ENCODE results near the gene PLEKHA7.
"Not testable (repeated sequence)": the region's sequence is repeated elsewhere in the genome, so short reads cannot be mapped to it uniquely, and the experiment has no call there.

PLEKHA7 gene

GRCh38 chr11:16941935-16942334, 72.3 kb downstream of the PLEKHA7 start:
- no peak for DNase-seq

GRCh38 chr11:16938061-16938460, 76.2 kb downstream of the PLEKHA7 start:
- DNase-seq = no peak

DNA sequence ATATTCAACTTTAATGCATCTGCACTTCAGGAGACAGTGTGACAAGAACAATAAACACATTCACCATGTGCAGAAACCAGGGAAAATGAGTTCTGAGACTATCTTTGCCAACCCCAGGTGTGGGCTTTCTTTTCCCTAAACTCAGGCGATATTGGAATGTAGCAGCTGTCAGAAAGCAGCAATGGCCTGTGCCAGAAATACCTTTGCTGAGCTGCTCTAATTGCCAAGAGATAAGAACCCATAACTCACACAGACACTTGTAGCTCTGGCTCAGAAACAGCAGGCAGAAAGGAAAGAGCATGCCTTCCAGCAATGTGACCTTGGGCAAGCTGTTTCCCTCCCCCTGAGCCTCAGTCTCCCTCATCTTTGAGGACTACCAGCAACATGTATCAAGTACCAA, 77.6 kb downstream of the PLEKHA7 start:
- DNase-seq = no peak

DNA sequence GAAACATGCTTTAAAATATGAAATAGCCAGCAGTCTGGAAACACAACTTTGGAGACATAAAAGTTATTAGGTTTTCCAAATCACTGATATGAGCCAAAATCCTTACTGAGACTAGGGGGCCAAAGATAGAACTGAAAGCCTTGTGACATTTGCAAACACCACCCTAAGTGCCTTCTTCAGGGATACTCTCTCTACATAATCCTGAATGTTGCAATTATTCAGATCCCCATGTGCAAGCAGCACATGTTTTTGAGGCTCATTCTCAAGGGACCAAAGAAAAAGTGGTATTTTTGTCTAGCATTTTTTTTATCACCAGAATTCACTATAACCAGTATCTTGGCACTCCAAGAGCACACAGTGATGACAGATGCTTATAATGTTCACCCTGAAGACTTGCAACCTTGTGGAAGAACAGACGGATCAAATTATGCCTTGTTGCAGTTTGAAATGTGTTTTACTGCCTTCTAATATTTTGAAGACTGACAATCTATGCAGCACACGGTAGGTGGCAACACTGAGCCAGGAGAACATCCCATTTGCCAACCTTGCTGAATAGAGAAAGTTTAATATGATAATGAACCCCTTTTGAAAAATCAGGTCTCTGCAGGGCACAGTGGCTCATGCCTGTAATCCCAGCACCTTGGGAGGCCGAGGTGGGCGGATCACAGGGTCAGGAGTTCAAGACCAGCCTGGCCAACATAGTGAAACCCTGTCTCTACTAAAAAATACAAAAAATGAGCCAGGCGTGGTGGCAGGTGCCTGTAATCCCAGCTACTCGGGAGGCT, 78.5 kb downstream of the PLEKHA7 start:
- DNase-seq = no peak

DNA sequence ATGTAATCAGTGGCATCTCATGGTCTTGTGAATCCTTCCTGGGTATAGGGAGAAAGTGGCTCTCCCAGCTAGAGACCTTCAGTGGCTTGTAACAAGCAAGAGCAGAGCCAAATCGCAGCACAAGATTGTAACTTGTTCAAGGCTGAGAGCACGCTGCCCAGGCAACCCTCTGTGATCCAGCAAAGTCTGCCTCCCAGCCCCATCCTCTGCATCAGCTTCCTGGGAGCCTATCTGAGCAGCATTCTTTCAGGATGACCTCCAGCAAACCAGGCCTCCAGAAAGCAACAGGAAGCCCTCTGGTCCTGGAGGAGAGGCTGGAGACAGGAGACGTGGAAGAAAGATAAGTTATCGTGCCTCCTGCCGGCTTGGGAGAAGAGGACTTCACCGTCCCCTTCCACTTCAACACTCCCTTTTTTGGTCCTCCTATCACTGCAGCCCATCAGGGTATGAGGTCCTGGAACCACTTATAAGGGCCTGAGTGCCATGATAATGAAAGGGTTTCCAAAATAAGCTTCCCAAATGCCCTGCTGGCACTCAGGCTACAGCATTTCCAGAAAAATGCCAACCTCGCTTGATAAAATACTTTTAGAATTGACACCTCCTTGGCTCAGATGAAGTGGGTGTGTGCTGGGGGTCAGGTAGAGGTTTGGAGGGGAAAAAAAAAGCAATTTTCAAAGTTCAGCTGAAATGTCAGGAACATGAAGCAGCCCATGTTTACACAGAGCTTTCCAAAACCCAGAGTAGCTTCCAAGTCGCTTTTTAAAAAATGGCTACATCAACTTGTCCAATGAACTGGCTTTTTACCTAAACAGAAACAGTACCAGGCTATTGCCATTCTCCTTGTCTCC, 80.2 kb downstream of the PLEKHA7 start:
- no peak for DNase-seq

DNA sequence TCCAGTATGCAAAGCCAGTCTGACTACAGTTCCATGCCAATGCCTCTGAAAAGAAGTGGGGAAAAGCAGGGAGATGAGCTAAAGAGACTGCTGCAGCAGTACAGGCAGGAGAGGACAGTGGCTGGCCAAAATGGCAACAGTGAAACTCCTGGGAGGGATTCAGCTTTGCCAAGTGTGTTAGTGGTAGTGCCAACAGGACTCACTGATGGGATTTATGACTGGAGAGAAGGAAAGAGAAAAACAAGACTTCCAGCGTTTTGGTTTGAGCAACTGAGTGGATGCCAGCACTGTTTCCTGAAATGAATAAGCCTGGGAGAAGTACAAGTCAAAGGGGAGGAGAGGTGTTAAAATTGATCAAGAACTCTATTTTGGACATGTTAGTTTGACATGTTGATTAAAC, 80.9 kb downstream of the PLEKHA7 start:
- no peak for DNase-seq

- no peak for DNase-seq
These were observed 86.2 kb downstream of the PLEKHA7 start for GRCh38 chr11:16928044-16928443.

DNA sequence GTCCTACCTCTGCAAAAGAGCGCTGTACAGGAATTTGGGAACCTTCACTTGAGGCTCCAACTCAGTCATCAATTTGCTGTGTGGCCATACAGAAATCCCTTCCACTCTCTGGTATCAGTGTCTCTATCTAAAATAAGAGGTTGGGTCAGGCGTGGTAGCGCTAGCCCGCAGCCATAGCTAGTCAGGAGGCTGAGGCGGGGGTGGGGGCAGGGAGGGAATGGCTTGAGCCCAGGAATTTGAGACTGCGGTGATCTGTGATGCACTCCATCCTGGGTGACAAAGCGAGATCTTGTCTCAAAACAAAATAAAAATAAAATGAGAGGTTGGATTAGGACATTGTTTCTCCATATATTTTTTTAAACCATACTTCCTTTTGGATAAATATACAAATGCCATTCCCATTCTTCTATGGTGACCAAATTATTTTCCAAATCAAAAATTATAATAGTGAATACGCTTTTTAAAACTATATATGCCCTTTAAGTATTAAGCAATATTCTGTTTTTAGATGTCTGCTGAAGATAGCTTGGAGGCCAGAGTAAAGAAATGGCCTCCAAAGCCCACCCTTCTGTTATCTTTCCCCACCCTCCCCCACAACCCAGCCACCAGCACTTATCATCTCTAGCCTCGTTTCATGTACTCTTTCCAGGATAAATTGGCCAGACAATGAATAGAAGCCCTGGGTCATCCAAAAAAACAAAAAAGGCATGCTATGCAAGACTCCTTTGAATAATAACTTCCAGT, 87.2 kb downstream of the PLEKHA7 start:
- no peak for DNase-seq

- DNase-seq = no peak
These were observed 88.6 kb downstream of the PLEKHA7 start for GRCh38 chr11:16925561-16926065.

DNA sequence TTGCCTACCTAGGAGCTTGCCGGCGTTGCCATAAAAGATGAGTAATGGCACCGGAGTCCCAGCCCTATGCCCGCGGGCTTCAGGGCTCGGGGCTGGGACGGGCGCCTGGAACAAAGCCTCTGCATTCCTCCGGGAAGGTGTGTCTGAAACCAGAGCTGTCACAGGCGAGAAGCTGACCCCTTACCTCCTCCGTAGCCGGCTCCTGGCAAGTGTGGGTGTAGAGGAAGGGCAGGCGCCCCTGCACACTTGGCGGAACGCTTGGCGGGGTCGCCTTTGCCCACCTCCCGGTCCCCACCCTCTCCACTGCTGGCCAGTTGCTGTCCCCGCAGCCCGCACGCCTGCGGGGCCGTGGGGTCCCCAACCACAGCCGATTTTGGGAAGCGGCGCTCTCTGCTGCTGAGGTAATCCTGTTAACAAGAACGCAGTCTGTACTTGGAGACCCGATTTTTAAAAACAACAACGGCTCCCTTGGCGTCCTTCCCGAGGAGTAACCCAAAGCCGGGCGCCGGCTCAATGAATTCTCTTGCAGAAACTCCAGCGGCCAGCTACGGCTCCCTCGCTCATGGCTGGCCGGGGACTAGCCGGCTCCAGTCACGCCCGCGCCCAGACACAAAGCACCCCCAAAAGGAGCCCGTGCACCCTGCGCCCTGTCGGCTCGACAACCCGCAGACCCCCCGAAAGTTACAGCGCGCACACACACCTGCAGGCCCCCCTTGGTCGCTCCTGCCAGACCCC, 89.2 kb downstream of the PLEKHA7 start:
- no peak for DNase-seq

DNA sequence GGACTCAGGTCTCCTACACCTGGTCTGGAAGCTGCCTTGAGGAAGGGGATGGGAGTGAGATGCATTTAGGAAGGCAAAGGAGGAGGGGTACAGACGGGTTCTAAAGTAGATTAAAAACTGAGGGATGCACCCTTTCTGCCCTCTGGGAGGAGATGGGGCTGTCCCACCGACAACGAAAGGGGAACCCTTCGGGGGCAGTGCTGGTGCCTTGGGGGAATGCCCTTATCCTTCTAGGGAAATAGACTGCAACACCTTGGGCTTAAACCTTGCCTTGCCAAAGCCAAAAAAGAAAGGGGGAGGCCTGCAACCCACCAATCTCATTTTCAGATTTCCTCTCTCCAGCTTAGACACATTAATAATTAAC, 89.8 kb downstream of the PLEKHA7 start:
- DNase-seq = no peak

- no peak for DNase-seq
These were observed 90.2 kb downstream of the PLEKHA7 start for GRCh38 chr11:16923987-16924386.

GRCh38 chr11:16921668-16922067, 92.5 kb downstream of the PLEKHA7 start:
- no peak for DNase-seq

- no peak for DNase-seq
These were observed 93.2 kb downstream of the PLEKHA7 start for GRCh38 chr11:16921019-16921418.

GRCh38 chr11:16920559-16920958, 93.7 kb downstream of the PLEKHA7 start:
- DNase-seq = no peak

DNA sequence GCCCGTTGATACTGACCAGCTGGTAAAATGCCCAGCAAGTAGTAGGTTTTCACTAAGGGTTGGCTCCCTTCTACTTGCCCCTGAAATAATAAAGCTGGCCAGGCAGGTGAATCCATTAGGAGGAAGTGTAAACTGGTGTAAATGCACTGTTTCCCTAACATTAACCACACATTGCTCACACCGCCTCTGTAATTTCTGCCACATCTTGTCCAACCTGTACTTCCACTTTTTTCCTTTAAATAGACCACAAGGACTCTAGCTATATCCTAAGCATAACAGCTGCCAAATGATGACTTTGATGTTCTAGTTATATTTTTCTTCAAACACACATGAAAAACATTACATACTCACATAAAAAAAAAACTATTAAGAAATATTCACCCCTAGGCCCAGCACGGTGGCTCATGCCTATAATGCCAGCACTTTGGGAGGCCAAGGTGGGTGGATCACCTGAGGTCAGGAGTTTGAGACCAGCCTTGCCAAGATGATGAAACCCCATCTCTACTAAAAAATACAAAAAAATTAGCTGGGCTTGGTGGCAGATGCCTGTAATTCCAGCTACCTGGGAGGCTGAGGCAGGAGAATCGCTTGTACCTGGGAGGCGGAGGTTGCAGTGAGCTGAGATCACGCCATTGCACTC, 95.6 kb downstream of the PLEKHA7 start:
- DNase-seq = not testable (repeated sequence)

- DNase-seq = no peak
These were observed 96.3 kb downstream of the PLEKHA7 start for GRCh38 chr11:16917941-16918340.

- DNase-seq = no peak
These were observed 101.5 kb downstream of the PLEKHA7 start for GRCh38 chr11:16912692-16913111.

GRCh38 chr11:16911658-16912057, 102.6 kb downstream of the PLEKHA7 start:
- DNase-seq = no peak

- DNase-seq = no peak
These were observed 103.0 kb downstream of the PLEKHA7 start for GRCh38 chr11:16911186-16911585.

GRCh38 chr11:16909359-16910035, 104.7 kb downstream of the PLEKHA7 start:
- no peak for DNase-seq

Data from central memory CD4-positive, alpha-beta T cell (primary cell).